ENCODE data around the gene CACNA2D3.

- TF ChIP-seq EZH2 (IDR thresholded peaks at IDR 0.05; ENCODE audit: low read length) (no peak), CTCF (optimal IDR thresholded peaks at IDR 0.05 in 1 of 3, IDR thresholded peaks at IDR 0.05 in 1 of 3, conservative IDR thresholded peaks at IDR 0.05 in 1 of 3; ENCODE audit: extremely low read depth in 1 of 3, insufficient read depth in 2 of 3, low read length in 3 of 3) (no peak)
Observed at GRCh38 chr3:54863786-54864185, 741.4 kb downstream of the CACNA2D3 start.
